Measurements from ENCODE around the gene TMEM213.

- TF ChIP-seq EZH2 (IDR thresholded peaks at IDR 0.05; ENCODE audit: low read length) (no peak), CTCF (optimal IDR thresholded peaks at IDR 0.05 in 1 of 3, IDR thresholded peaks at IDR 0.05 in 1 of 3, conservative IDR thresholded peaks at IDR 0.05 in 1 of 3; ENCODE audit: extremely low read depth in 1 of 3, insufficient read depth in 2 of 3, low read length in 3 of 3) (no peak)
Observed at GRCh38 chr7:138752518-138753149, 45.2 kb upstream of the TMEM213 start.

Measured in keratinocyte (primary cell).